Kidney epithelial cell (primary cell): ENCODE measurements around the gene TESK2. TPM values are rescaled to one million over a fixed set of nuclear protein-coding genes. Genes with fewer than 3 reads are reported as not detected.

Source experiments
- DNase-seq: peaks from one replicate; pipeline ENCODE4 v3.0.0-alpha.2; 2010; ENCODE audit warnings: low read depth
- H3K27me3 ChIP-seq: 2 replicates; pipeline ENCODE4 v1.6.0; 2011; ENCODE audit warnings: low read length; ENCODE audit not compliant: control insufficient read depth, insufficient read depth
- H3K36me3 ChIP-seq: 2 replicates; pipeline ENCODE4 v1.5.1; 2011; ENCODE audit warnings: low read length; ENCODE audit not compliant: control insufficient read depth, insufficient read depth
- H3K4me3 ChIP-seq: 2 replicates; pipeline ENCODE4 v1.5.1; 2011; ENCODE audit warnings: low read depth, mild to moderate bottlenecking, control low read depth, low read length
- total RNA-seq: library from RNA; depleted of rRNA; stranded (reverse); fragments of >200 nt; gene quantifications from 2 replicates; pipeline ENCODE4 v1.2.3, GENCODE V29; 2015
- TF ChIP-seq, protein P1 (sequence below): IDR thresholded peaks from 2 replicates; pipeline ENCODE4 v1.5.1; 2011; ENCODE audit warnings: mild to moderate bottlenecking, moderate library complexity, low read length, control low read depth, inconsistent platforms; ENCODE audit not compliant: insufficient read depth, poor library complexity, severe bottlenecking

The TESK2 gene
- total RNA-seq, 1 donor from 2014 or later = 2.5 TPM

GRCh38 chr1:45423906-45424678 is 66.9 kb downstream of the TESK2 start:
- Histone ChIP-seq H3K27me3 (no peaks in the 10 kb centered on the region), H3K36me3 (no peaks in the 10 kb centered on the region), H3K4me3 (no peak overlapping the region)
- DNase-seq = no peak
- TF ChIP-seq, protein P1, sequence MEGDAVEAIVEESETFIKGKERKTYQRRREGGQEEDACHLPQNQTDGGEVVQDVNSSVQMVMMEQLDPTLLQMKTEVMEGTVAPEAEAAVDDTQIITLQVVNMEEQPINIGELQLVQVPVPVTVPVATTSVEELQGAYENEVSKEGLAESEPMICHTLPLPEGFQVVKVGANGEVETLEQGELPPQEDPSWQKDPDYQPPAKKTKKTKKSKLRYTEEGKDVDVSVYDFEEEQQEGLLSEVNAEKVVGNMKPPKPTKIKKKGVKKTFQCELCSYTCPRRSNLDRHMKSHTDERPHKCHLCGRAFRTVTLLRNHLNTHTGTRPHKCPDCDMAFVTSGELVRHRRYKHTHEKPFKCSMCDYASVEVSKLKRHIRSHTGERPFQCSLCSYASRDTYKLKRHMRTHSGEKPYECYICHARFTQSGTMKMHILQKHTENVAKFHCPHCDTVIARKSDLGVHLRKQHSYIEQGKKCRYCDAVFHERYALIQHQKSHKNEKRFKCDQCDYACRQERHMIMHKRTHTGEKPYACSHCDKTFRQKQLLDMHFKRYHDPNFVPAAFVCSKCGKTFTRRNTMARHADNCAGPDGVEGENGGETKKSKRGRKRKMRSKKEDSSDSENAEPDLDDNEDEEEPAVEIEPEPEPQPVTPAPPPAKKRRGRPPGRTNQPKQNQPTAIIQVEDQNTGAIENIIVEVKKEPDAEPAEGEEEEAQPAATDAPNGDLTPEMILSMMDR = no peak

DNA sequence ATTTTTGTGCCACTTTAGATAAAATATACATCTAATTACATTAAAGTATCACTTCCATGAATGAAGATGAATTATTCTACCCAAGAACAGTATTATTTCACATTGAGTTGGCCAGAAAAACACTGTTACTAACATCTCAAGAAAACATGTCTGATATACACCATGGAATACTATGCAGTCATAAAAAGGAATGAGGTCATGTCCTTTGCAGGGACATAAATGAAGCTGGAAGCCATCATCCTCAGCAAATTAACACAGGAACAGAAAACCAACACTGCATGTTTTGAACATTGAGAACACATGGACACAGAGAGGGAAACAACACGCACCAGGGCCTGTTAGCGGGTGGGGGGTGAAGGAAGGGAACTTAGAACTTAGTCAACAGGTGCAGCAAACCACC is 69.0 kb downstream of the TESK2 start:
- Histone ChIP-seq H3K36me3 (no peaks in the 10 kb centered on the region), H3K27me3 (no peaks in the 10 kb centered on the region)
- TF ChIP-seq, protein P1 = no peak

DNA sequence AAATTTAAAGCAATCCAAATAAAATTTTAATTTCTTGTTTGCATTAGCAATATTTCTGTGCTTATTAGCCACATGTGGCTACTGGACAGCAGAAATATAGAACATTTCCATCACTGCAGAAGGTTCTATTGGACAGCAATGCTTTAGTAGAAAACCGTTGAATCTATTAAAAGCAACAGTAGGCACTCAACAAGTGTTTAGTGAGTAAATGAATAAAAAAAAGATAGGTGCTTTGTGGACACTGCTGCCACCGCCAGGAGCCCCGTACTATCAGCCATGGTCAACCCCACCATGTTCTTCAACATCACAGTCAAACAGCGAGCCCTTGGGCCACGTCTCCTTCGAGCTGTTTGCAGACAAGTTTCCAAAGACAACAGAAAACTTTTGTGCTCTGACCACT is 76.2 kb downstream of the TESK2 start:
- H3K4me3 ChIP-seq = no peak overlapping the region
- TF ChIP-seq, protein P1 = no peak
- H3K36me3 ChIP-seq = no peaks in the 10 kb centered on the region
- no peaks in the 10 kb centered on the region for H3K27me3 ChIP-seq
- no peak for DNase-seq

More for the DNA sequence above, 69.0 kb downstream of the TESK2 start:
- no peak for DNase-seq
- no peak overlapping the region for H3K4me3 ChIP-seq

GRCh38 chr1:45412899-45413298 is 78.1 kb downstream of the TESK2 start:
- H3K27me3 ChIP-seq = no peaks in the 10 kb centered on the region
- no peaks in the 10 kb centered on the region for H3K36me3 ChIP-seq
- H3K4me3 ChIP-seq = no peak overlapping the region
- DNase-seq = no peak
- TF ChIP-seq, protein P1 = no peak

DNA sequence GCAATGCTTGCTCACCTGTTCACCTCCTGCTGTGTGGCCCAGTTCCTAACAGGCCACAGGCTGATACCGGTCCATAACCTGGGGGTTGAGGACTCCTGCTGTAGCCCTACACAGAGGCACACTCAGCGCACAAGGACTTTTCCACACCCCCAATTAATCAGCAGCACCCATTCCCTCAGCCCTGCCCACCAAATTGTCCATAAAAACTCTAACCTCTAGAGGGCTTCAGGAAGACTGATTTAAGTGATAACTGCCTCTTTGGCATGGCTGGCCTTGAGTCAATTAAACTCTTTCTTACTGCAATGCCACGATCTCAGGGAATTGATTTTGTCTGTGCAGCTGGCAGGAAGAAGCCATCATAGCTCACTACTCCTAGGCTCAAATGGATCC is 79.5 kb downstream of the TESK2 start:
- Histone ChIP-seq H3K27me3 (no peaks in the 10 kb centered on the region), H3K4me3 (no peak overlapping the region), H3K36me3 (no peaks in the 10 kb centered on the region)
- TF ChIP-seq, protein P1 = no peak
- DNase-seq = no peak

DNA sequence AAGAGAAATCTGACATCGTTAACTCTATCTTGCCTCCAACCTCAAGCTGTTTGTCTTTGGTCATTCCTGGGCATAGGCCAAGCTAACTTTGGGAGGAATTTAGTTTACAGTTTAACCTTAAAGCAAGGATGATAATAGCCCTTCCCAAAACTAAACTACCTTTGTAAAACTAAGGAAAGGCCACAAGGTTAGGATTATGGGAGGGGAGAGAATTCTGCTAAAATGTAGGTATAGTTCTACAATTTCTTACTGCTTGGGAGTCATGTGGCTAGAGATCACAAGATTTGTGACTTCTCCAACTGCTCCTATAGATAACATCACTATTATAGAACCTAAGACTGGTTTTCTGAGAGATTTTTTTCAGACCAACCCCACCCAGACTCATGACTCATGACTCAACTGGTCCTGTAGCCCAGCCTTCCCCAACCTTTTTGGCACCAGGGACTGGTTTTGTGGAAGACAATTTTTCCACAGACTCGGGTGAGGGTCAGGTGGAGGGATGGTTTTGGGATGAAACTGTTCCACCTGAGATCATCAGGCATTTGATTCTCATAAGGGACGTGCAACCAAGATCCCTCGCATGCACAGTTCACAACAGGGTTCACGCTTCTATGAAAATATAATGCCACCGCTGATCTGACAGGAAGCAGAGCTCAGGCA is 80.0 kb downstream of the TESK2 start:
- Histone ChIP-seq H3K36me3 (no peaks in the 10 kb centered on the region), H3K4me3 (no peak overlapping the region), H3K27me3 (no peaks in the 10 kb centered on the region)
- DNase-seq = no peak
- TF ChIP-seq, protein P1 = no peak
